Jurkat, Clone E6-1 (cell line): ENCODE results near the gene HYAL2. TPM values are rescaled to one million over a fixed set of nuclear protein-coding genes. Genes with fewer than 3 reads are reported as not detected.
A peak's percentile ranks its signal among the peaks of the same experiment; 100 is the strongest.

Source experiments
- DNase-seq: peaks from one replicate; pipeline ENCODE4 v3.0.0-alpha.2; 2011; ENCODE audit warnings: low read depth, low spot score
- H3K4me3 ChIP-seq: 2 replicates; pipeline ENCODE4 v1.5.1; 2011; ENCODE audit warnings: mild to moderate bottlenecking, low read length, control low read depth, moderate library complexity
- polyA plus RNA-seq: library from polyadenylated mRNA; unstranded; fragments of >200 nt; gene quantifications from one replicate; pipeline ENCODE4 v1.2.1, GENCODE V29; 2012; ENCODE audit warnings: missing spikeins; ENCODE audit not compliant: insufficient read length, insufficient read depth

The HYAL2 gene
- 24.7 TPM for polyA plus RNA-seq

DNA sequence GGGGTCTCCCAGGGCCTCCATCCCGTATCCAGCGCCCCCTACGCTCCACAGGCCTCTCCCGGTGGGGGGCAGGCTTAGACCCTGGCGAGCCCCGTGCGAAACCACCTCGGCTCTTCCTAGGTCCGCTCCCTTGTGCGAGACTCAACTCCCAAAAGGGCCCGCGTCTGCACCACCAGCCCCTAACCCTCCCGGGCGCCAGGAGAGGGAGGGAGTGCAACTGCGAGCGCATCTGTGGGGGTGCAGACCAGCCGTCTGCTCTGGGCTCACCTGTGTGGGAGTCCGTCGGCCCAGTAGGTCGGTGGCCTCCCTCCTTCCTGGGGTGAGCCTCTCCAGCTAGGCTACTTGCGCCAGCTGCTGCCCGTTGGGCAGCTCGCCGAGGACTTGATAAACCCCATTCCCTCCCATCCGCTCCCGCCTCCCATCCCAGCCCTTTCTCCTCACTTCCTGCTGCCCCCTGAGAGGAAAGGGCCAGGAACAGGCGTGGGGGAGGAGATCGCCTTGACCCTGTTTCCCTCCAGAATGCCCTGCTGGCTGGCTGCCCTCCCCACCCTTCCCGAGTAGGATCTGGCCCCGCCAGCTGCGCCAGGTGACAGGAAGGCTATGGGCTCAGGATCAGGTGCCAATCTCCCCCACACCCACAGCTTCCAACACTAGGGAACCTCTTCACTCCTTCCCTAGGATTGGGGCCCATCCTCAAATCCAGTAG, at the start of gene HYAL2:
HYAL2 (minus strand) TSS at position 360 of the 706 bp plus-strand sequence. CDS start 2,256 bp downstream, outside the sequence.
- H3K4me3 ChIP-seq = peak within 1 kb of the TSS; percentile 98
- no peak for DNase-seq

DNA sequence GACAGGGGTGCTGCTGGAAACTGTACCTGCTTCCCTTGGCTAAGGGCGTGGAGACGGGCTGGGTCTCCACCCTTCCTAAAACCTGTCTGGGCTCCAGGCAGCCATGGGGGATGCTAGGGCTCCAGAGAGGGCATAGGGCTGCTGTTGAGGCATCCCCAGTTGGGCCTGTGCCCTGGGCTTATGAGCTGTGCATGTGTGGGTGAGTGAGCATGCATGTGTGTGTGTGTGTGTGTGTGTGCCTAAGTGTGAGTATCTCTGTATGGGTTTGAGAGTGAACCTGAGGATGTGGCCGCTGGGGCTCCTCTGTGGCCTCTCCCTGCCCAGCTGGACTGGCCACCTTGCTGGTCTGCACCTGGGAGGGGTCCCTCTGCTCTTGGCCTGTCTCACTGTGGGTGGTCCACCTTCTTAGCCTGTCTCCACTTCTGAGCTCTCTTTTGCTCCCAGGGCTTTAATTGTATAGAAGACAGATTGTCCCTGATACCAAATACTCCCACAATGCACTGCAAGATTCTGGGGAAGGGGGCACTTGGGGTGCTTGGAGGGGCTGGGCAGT, 48.7 kb upstream of the HYAL2 start:
- H3K4me3 ChIP-seq = no peak overlapping the region
- no peak for DNase-seq

GRCh38 chr3:50370594-50370993, 48.0 kb upstream of the HYAL2 start:
- no peak for DNase-seq
- no peak overlapping the region for H3K4me3 ChIP-seq

GRCh38 chr3:50369012-50369670, 46.6 kb upstream of the HYAL2 start:
- no peak for DNase-seq
- H3K4me3 ChIP-seq = no peak overlapping the region

GRCh38 chr3:50365842-50366220, 43.3 kb upstream of the HYAL2 start:
- H3K4me3 ChIP-seq = peak overlapping the region; percentile 60
- DNase-seq = no peak

GRCh38 chr3:50365080-50365841, 42.7 kb upstream of the HYAL2 start:
- peak overlapping the region; percentile 60 for H3K4me3 ChIP-seq
- peak; percentile 85 for DNase-seq

GRCh38 chr3:50364573-50365079, 42.1 kb upstream of the HYAL2 start:
- H3K4me3 ChIP-seq = no peak overlapping the region
- DNase-seq = no peak

DNA sequence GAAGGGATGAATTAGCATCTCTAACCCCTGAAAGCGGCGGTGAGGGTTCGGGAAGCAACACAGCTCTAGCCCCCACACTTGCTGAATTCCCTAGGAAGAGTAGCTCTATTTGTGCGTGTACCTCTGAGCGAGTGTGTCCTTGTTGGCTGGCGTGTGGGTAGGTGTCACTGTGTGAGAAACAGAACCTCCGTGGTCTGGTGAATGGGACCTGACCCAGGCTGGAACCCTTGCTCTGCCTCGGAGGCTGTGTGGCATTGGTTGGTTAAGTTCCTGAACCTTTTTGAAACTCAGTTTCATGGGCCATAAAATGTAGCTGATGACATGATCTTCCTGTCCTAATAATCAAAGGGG, 37.2 kb upstream of the HYAL2 start:
- DNase-seq = no peak
- H3K4me3 ChIP-seq = peak overlapping the region; percentile 90

- H3K4me3 ChIP-seq = peak within 1 kb of the TSS; percentile 90
- DNase-seq = peak; percentile 98
These were observed 36.6 kb upstream of the HYAL2 start, which contains the start of gene TMEM115 for GRCh38 chr3:50358911-50359759. TSS of gene TMEM115 (minus strand) at chr3:50359521. CDS start at chr3:50359063, 458 bp downstream.

GRCh38 chr3:50358355-50358910, 35.9 kb upstream of the HYAL2 start:
- peak overlapping the region; percentile 90 for H3K4me3 ChIP-seq
- no peak for DNase-seq

DNA sequence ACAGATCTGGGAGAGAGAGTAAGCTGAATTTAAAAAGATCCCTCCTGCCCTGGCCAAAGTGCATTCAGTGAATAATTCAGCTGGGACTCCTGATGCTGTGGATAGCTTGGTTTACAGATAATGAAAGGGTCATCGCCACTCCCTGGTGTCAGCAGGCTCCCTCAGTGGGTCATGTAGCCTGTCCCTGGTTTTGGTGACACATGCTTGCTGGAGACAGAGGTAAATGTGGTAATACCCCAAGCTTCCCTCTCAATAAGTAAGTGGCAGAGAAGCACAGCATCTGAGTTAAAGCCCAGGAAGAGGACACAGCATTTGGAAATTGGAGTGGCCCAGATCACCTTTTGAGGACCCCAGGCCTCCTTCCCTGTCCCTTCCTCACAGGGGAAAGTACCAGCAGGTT, 34.9 kb upstream of the HYAL2 start:
- no peak for DNase-seq
- no peak overlapping the region for H3K4me3 ChIP-seq

DNA sequence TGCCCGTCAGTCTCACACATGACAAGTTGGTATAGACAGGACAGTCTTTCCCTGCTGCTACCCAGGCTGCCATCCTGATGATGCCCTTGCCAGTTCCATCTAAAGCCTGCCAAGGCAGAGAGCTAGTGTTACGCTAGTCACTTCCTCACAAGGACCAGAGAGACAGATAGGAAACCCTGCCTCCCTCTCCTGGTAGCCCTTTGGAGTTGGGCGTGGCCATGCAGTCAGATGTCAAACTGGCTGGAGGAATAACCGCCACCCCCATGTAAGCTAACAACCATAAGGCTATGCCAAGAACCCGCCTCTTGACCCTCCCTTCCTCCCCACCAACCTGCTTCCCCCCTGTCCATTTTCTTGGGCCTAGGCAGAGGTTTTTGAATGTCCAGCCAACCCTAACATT, 34.0 kb upstream of the HYAL2 start:
- DNase-seq = no peak
- H3K4me3 ChIP-seq = no peak overlapping the region

GRCh38 chr3:50355829-50356552, 33.4 kb upstream of the HYAL2 start:
- no peak overlapping the region for H3K4me3 ChIP-seq
- DNase-seq = no peak

DNA sequence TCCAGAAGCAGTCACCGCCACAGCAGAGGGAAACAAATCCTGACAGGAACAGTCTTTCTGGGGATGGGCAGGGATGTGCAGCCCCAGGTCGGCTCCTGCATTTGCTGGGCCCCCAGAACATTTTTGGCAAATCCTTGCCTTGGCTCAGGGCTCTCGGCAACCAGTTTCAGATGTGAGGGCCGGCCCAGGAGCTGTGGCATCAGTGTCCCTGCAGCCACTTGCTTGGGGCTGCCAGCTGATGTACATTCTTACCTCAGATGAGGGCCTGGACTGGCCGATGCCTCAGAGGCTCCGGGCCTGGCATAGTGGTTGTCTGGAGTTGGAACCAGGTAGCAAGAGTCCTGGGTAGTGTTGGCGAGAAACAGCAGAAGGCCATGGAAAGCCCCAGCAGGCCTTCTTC, 32.3 kb upstream of the HYAL2 start:
- no peak for DNase-seq
- no peak overlapping the region for H3K4me3 ChIP-seq

GRCh38 chr3:50354186-50354764, 31.7 kb upstream of the HYAL2 start:
- DNase-seq = no peak
- no peak overlapping the region for H3K4me3 ChIP-seq

DNA sequence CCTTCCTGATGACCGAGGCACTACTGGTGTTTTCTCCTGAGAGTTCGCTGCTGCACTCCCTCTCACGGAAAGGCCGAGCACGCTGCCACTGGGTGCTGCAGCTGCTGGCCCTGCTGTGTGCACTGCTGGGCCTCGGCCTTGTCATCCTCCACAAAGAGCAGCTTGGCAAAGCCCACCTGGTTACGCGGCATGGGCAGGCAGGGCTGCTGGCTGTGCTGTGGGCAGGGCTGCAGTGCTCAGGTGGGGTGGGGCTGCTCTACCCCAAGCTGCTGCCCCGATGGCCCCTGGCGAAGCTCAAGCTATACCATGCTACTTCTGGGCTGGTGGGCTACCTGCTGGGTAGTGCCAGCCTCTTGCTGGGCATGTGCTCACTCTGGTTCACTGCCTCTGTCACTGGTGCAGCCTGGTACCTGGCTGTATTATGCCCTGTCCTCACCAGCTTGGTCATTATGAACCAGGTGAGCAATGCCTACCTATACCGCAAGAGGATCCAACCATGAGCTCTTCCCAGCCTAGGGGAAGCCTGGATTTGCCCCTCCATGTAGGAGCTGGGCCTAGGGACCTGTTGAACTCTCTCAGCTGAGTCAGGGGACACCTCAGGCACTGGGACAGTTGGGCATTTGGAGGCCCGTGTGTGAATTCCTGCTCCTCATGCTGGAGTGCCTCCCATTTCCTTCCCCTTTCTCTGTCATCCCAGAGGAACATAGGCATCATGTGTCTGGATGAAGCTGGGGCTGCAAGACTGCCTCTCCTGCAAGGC, 30.9 kb upstream of the HYAL2 start:
- no peak overlapping the region for H3K4me3 ChIP-seq
- DNase-seq = no peak

GRCh38 chr3:50352781-50353180, 30.2 kb upstream of the HYAL2 start:
- DNase-seq = no peak
- H3K4me3 ChIP-seq = no peak overlapping the region
